Kidney epithelial cell (primary cell): ENCODE data around the gene PTPRD. TPM values are rescaled to one million over a fixed set of nuclear protein-coding genes. Genes with fewer than 3 reads are reported as not detected.

Experiments
- DNase-seq: peaks from one replicate; pipeline ENCODE4 v3.0.0-alpha.2; 2010; ENCODE audit warnings: low read depth
- H3K27me3 ChIP-seq: 2 replicates; pipeline ENCODE4 v1.6.0; 2011; ENCODE audit warnings: low read length; ENCODE audit not compliant: control insufficient read depth, insufficient read depth
- H3K36me3 ChIP-seq: 2 replicates; pipeline ENCODE4 v1.5.1; 2011; ENCODE audit warnings: low read length; ENCODE audit not compliant: control insufficient read depth, insufficient read depth
- H3K4me3 ChIP-seq: 2 replicates; pipeline ENCODE4 v1.5.1; 2011; ENCODE audit warnings: low read depth, mild to moderate bottlenecking, control low read depth, low read length
- CTCF ChIP-seq: IDR thresholded peaks from 2 replicates; pipeline ENCODE4 v1.5.1; 2011; ENCODE audit warnings: mild to moderate bottlenecking, moderate library complexity, low read length, control low read depth, inconsistent platforms; ENCODE audit not compliant: insufficient read depth, poor library complexity, severe bottlenecking
- total RNA-seq: library from RNA; depleted of rRNA; stranded (reverse); fragments of >200 nt; gene quantifications from 2 replicates; pipeline ENCODE4 v1.2.3, GENCODE V29; 2015

The PTPRD gene
- total RNA-seq, 1 donor from 2014 or later, result 18.8 TPM

- Histone ChIP-seq H3K4me3 (no peak overlapping the region), H3K36me3 (no peaks in the 10 kb centered on the region), H3K27me3 (no peaks in the 10 kb centered on the region)
- no peak for DNase-seq
- no peak for TF ChIP-seq CTCF
Measured at GRCh38 chr9:9557804-9558334, 1054.9 kb downstream of the PTPRD start.

- no peaks in the 10 kb centered on the region for H3K27me3 ChIP-seq
- H3K4me3 ChIP-seq, result no peak overlapping the region
- no peak for TF ChIP-seq CTCF
- H3K36me3 ChIP-seq, result no peaks in the 10 kb centered on the region
- DNase-seq, result no peak
Measured at GRCh38 chr9:9556865-9557803, 1055.7 kb downstream of the PTPRD start.

- TF ChIP-seq CTCF, result no peak
- no peak for DNase-seq
- H3K36me3 ChIP-seq, result no peaks in the 10 kb centered on the region
- H3K27me3 ChIP-seq, result no peaks in the 10 kb centered on the region
- H3K4me3 ChIP-seq, result no peak overlapping the region
Measured at GRCh38 chr9:9552665-9553064, 1060.1 kb downstream of the PTPRD start.

DNA sequence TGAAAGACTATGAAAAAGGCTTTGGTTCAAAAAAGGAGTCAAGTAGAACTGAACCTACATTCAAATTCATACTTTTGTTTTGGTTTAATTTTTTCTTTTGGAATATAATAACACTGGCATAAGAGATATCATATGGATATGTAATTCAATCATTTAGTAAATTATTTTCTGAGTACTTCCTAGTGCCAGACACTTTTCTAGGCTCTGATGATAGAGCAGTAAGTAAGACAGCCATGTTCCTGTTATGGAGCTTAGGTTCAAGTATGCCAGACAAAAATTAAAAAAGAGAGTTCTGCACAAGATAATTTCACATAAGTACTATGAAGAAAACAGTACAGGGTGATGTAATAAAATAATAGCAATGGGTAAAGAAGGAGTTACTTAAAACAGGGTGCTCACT lies 1074.0 kb downstream of the PTPRD start:
- no peak for TF ChIP-seq CTCF
- no peaks in the 10 kb centered on the region for H3K27me3 ChIP-seq
- no peak for DNase-seq
- no peaks in the 10 kb centered on the region for H3K36me3 ChIP-seq
- H3K4me3 ChIP-seq, result no peak overlapping the region

GRCh38 chr9:9538356-9538755 lies 1074.4 kb downstream of the PTPRD start:
- no peak for TF ChIP-seq CTCF
- no peak for DNase-seq
- Histone ChIP-seq H3K4me3 (no peak overlapping the region), H3K36me3 (no peaks in the 10 kb centered on the region), H3K27me3 (no peaks in the 10 kb centered on the region)
